HS-5 (cell line): ENCODE measurements around the gene TLX2.

Experiments
- DNase-seq: peaks from one replicate; pipeline ENCODE4 v3.0.0-alpha.2; 2012; ENCODE audit warnings: low read depth

The TLX2 gene

DNA sequence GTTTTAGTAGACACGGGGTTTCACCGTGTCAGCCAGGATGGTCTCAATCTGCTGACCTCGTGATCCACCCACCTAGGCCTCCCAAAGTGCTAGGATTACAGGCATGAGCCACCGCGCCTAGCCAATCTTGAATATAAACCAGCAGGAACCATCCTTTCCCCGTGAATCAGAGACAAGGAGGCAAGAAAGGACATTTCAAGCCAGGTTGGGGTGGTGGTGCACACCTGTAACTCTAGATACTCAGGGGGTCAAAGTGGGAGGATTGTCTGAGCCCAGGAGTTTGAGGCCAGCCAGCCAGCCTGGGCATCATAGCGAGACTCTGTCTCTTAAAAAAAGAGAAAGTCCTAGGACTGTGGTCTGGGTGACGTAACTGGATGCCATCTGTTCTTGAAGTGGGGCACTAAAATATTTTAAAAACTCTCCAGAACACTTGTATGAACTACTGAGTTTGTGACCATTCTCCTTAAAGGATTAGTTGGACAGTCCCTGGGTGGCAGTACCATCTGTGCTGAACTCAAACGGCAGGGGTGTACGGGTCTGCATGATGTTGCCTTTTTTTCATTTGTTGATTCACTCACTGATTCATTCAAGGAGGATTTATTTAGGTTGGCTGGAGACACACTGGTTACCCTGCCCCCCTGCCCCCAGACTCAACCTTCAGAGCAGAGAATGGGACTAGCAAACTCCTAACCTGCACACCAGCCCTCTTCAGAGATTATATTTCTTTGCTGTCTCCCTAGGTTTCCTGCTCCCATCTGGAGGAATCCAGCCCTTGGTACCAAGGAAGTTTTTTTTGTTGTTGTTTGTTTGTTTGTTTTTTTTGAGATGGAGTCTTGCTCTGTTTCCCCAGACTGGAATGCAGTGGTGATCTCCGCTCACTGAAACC, 2.9 kb upstream of the TLX2 start:
- no peak for DNase-seq

GRCh38 chr2:74512744-74513604, 1.3 kb upstream of the TLX2 start:
- DNase-seq: no peak

- no peak for DNase-seq
Observed at GRCh38 chr2:74513605-74514367, 464 bp upstream of the TLX2 start.

- no peak for DNase-seq
Observed at GRCh38 chr2:74515271-74515980, 1.2 kb downstream of the TLX2 start.

DNA sequence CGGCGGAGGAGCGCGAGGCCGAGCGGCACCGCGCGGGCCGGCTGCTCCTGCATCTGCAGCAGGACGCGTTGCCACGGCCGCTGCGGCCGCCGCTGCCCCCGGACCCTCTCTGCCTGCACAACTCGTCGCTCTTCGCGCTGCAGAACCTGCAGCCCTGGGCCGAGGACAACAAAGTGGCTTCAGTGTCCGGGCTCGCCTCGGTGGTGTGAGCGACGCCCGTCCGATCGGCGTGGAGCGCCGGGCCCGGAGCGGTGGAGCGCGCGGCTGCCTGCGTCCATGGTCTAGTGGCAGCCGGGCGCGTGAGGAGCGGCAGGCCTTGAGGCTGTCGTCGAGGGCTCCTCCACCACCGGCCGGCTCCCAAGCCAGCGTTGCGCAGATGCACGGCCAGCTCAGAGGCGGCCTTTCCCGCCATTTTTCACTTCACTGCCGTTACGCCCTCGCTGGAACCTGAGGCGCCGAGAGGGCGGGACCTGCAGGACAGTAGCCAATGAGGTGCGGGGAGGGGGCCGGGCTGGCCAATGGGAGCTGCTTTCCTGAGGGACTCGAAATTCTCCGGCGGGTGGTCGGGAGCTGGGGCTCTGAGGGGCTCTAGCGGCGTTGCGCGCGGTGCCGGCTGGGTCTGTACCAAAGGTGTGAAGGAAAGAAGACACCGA, 1.9 kb downstream of the TLX2 start:
- no peak for DNase-seq

- no peak for DNase-seq
Observed at GRCh38 chr2:74516650-74517049, 2.4 kb downstream of the TLX2 start.

- DNase-seq: no peak
Observed at GRCh38 chr2:74522516-74522915, 8.3 kb downstream of the TLX2 start.

DNA sequence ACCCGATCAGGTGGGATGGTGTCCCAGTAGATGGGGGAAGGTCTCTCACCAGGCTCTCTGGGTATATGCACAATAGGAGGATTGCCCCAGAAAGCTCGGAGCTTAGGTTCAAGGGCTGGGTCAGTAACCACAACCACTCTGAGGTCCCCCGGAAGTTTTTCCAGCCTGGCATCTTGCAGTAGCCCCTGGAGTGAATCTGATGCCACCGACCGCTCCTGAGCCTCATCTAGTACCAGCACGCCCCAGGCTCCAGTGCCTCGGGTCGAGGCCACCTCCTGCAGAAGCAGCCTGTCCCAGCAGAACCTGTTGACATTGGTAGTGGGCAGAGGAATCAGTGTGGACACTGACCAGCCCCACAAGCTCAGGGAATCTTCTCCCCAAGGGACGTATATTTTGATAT, 9.8 kb downstream of the TLX2 start:
- no peak for DNase-seq

- DNase-seq: no peak
Observed at GRCh38 chr2:74524955-74525716, 10.9 kb downstream of the TLX2 start.

- no peak for DNase-seq
Observed at GRCh38 chr2:74525717-74526648, 11.7 kb downstream of the TLX2 start, which contains the start of gene DQX1. Gene DQX1 (minus strand): TSS chr2:74526231. CDS start chr2:74525729, 502 bp downstream.

- no peak for DNase-seq
Observed at GRCh38 chr2:74526649-74527230, 12.5 kb downstream of the TLX2 start.

- DNase-seq: no peak
Observed at GRCh38 chr2:74527741-74528140, 13.5 kb downstream of the TLX2 start.

DNA sequence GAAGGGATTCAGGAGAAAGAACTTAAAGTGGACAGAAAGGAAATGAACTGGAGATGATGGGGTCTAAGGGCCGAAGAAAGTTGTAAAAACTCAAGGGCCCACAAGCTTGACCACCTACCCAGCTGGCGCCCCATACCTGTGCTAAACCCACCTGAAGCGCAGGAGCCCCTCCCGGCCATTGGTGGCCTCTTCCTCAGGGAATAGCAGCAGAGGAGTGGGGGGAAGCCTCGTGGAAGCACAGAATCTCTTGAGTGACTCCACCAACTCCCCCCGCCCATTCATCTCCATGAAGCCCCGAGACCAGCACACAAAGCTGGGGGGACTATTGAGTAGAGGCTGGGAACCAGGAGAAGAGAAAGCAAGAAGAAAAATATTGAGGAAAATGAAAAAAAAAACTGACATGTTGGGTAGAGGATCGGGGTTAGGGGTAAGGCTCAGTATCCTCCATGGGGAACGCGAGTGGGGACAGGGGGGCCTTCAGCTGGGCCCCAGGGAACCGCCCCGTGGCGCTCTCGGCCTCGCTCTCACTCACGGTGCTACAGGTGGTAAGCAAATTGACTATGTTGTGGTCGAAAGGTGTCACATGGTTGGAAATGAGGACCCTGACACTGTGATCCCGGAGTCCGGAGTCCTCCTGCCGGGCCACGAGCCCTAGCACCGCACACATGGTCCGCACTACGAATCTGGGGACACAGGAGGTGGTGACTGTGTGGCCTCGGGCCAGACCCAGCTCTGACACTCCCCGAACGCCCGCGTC, 14.5 kb downstream of the TLX2 start:
- DNase-seq: no peak

GRCh38 chr2:74529357-74530238, 15.3 kb downstream of the TLX2 start, which contains the start of the genes AUP1 and HTRA2:
Gene AUP1 (minus strand): TSS chr2:74529706. CDS start chr2:74529629, 77 bp downstream.
Gene HTRA2 (plus strand): TSS chr2:74529933. CDS start chr2:74530007, 74 bp downstream.
- DNase-seq: peak; percentile 93

DNA sequence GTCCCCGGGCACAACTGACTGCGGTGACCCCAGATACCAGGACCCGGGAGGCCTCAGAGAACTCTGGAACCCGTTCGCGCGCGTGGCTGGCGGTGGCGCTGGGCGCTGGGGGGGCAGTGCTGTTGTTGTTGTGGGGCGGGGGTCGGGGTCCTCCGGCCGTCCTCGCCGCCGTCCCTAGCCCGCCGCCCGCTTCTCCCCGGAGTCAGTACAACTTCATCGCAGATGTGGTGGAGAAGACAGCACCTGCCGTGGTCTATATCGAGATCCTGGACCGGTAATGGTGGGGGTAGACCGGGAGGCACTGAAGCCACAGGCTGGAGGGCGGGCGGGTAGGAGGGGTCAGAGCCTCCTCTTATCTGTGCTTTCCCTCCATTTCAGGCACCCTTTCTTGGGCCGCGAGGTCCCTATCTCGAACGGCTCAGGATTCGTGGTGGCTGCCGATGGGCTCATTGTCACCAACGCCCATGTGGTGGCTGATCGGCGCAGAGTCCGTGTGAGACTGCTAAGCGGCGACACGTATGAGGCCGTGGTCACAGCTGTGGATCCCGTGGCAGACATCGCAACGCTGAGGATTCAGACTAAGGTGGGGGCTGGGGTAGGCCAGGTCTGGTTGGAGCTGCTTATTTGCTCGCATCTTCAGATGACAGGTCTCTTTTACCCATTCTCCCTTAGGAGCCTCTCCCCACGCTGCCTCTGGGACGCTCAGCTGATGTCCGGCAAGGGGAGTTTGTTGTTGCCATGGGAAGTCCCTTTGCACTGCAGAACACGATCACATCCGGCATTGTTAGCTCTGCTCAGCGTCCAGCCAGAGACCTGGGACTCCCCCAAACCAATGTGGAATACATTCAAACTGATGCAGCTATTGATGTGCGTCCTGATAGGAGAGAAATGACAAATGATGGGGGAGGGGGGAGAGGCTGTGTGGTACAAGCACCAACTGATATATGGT, 16.3 kb downstream of the TLX2 start:
- no peak for DNase-seq

DNA sequence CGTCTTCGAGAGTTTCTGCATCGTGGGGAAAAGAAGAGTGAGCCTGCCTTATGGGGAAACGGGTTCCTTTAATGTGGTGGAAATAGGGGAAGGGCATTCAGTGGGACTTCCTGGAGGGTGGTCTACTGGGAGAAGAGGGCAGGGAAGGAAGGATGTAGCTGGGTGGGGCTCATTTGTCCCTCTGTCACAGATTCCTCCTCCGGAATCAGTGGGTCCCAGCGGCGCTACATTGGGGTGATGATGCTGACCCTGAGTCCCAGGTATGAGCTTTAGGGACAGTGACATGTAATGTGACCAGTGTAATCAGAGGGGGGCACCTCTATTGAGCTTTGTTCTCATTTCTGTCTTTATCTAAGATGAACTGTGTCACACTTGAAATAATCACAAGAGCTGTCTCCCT, 17.4 kb downstream of the TLX2 start:
- DNase-seq: no peak
